Cerebellar cortex (tissue), 1 donor: ENCODE measurements around the gene GALR2.

Experiments used
- DNase-seq: peaks from one replicate; pipeline ENCODE4 v3.0.0-alpha.2; 2015; ENCODE audit warnings: low spot score

Gene GALR2

DNA sequence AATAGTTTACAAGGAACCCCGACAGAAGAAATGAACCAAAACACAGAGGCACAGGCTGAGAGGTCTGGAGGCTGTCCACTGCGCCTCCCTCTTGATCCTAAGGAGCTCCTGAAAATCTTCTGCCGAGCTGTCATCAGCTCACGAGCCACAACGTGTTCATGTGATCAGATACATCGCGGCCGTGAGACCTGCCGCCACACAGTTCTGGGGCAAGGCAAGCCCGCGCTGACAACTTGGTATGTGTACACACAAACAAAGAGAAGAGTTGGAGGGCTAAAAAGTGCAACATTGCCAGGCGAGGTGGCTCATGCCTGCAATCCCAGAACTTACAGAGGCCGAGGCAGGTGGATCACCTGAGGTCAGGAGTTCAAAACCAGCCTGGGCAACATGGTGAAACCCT, 21.4 kb downstream of the GALR2 start:
- DNase-seq = no peak

- DNase-seq = no peak
These were observed 23.2 kb downstream of the GALR2 start for GRCh38 chr17:76097716-76098295.

GRCh38 chr17:76102944-76103273, 28.3 kb downstream of the GALR2 start:
- DNase-seq = no peak

GRCh38 chr17:76103274-76104139, 28.9 kb downstream of the GALR2 start, which contains the start of gene EXOC7:
Gene EXOC7 (minus strand): TSS chr17:76103787. CDS start chr17:76103692, 95 bp downstream.
- peak; percentile 93 for DNase-seq

DNA sequence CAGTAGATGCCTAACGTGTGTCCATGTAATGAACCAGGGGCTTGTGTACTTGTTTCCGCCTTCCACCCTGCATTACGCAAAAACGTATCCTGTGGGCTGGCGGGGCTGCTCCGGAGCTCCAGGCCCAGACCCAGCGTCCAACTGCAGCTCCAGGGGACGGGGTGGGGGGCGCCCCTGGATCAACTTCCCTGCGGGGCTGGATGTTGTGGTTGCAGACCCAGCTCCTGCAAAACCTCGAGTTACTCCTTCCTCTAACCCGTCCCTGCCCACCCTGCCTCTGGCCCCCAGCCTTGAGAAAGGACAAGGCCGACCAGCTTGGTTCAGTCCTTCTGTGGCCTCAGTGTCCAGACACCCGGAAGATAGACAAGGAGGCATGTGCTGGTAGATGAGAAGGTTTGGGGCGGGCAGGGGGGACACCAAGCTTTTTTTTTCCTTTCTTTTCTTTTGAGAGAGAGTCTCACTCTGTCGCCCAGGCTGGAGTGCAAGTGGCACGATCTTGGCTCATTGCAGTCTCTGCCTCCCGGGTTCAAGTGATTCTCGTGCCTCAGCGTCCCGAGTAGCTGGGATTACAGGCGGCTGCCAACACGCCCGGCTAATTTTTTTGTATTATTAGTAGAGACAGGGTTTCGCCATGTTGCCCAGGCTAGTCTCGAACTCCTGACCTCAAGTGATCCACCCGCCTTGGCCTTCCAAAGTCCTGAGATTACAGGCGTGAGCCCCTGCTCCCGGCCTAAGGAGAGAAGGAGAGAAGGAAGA, 29.7 kb downstream of the GALR2 start:
- no peak for DNase-seq

DNA sequence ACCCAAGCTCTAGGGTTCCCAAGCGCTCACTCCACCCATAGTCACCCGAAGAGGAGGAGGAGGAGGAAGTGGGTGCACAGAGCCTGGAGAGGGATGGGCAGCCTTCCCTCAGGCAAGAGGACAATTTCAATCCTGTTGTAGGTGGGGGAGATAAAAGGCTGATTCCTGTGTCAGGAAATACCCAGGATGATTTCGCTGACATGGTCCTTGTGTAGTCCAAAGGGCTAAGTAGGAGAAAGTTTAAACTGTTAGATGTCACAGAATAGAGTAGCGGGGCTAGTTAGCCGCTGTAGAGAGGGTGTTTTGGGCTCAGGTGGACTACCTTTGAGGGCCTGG, 30.3 kb downstream of the GALR2 start:
- no peak for DNase-seq

DNA sequence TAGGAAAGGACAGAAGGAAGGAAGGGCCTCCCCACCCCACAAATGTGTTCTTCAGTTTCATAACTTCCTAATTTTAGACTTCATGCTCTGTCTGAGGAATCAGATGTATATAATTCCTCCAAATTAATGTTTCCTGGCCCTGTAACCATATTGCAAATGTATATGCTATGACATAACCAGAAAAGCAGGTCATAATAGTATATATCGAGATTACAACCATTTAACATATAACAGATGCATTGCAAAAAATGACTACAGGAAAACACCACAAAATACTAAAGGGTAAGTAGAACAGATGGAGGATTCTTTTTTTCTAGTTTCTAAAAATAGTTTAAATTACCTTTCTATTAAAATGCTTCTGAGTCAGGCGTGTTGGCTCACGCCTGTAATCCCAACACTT, 32.1 kb downstream of the GALR2 start:
- DNase-seq = peak; percentile 28

DNA sequence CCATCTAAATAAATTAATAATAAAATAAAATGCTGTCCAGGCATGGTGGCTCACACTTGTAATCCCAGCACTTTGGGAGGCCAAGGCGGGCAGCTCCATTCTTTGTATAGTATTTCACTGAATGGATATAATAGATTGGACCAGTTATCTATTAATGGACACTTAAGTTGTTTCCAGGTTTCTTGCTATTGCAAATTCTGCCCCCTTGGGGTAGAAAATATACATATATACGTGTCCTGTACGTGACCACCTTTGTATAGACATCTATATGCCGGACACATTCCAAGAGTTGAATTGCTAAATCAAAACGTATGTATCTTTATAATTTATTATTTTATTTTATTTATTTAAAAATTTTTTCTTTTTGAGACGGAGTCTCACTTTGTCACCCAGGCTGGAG, 32.9 kb downstream of the GALR2 start:
- DNase-seq = no peak

- no peak for DNase-seq
These were observed 37.4 kb downstream of the GALR2 start for GRCh38 chr17:76111956-76112355.

DNA sequence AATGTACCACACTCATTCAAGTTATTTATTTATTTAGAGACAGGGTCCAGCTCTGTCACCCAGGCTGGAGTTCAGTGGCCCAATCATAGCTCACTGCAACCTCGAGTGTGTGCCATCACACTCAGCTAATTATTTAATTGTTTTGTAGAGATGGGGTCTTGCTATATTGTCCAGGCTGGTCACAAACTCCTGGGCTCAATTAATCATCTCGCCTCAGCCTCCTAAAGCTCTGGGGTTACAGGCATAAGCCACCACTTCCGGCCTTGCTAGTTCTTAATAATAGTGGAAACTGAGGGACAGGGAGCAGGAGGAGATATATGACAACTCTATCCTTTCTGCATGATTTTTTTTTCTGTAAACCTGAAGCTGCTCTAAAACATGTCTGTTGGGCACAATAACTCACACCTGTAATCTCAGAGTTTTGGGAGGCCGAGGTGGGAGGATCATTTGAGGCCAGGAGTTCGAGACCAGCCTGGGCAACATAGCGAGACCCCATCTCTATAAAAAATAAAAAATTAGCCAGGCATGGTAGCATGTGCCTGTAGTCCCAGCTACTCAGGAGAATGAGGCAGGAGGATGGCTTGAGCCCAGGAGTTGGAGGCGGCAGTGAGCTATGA, 40.7 kb downstream of the GALR2 start:
- no peak for DNase-seq

GRCh38 chr17:76119409-76120371, 45.1 kb downstream of the GALR2 start:
- no peak for DNase-seq

DNA sequence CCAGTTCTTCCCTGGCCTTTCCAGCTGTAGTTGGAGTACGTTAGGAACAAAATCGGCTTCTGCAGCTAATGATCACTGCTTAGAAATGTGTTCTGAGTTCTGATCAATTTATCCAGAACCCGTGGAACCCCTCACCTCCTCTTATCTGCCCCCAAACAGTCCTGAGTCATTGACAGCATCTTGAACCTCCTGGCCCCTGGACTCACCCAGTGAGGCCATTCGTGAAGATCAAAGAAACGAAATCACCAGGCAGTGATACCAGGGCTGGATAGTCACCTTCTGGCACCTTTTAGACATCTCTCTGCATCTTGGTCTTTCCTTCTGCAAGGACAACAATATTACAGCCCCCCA, 46.1 kb downstream of the GALR2 start:
- no peak for DNase-seq

DNA sequence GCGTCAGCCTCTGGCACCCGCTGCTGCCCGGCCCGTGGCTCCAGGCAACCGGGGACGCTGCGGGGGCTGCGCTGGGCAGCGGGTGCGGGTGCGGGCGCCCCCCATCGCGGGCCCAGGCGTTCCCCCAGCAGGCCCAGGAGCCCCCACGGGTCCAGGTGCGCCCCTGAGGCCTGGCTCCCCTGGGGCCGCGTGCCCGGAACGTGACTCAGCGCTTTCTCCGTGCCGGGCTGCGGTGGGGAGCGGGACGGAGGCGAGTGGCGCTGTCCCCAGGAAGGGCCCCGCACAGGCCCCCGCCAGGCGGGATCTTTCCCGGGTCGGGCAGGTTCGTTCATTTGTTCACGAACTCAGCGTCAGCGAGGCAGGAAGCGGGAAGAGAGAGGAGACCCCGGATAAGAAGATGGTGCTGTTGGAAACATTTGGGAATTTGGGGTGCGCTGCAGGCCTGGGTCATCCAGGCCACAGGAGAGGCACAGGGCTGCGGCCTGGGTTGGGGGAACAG, 47.4 kb downstream of the GALR2 start:
- no peak for DNase-seq

DNA sequence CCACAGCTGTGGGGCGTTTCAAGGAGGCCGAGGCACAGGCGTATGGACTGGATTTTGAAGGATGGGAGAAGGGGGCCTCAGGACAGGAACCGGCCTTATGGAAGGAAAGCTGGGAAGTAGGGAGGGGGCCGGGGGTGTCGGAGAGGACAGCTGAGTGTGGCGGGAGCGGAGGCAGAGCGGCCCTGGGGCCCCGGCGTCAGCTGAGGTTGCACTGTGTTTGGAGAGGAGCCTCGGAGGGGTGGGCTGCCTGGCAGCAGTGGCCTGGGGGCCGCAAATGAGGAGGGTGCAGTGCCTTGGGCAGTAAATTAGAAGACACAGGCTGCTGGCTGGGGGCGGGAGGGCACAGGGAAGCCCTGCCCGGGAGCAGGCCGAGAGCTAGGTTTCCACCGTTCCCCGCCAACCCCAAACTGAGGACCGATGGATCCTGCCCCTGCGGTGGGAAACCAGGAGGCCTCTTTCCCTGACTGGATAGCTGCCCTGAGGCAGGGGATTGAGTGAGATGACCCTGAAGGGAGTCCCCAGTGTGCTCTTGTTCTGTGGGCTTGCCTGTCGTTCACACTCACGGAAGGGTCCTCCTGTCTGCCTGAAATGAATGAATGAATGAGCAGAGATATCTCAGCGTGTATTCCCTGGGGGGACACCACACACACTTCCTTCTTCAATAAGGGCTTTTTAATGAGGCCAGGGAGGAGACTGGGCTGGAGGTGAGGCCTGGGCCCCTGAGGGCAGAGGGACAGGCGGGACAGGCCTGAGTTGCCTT, 48.0 kb downstream of the GALR2 start:
- no peak for DNase-seq

DNA sequence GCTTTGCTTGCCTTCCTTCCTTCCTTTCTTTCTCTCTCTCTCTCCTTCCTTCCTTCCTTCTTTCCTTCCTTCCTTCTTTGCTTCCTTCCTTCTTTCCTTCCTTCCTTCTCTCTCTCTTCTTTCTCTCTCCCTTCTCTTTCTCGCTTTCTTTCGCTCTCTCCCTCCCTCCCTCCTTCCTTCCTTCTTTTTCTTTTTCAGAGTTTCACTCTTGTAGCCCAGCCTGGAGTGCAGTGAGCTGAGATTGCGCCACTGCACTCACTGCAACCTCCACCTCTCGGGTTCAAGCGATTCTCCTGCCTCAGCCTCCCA, 48.6 kb downstream of the GALR2 start:
- DNase-seq = no peak

DNA sequence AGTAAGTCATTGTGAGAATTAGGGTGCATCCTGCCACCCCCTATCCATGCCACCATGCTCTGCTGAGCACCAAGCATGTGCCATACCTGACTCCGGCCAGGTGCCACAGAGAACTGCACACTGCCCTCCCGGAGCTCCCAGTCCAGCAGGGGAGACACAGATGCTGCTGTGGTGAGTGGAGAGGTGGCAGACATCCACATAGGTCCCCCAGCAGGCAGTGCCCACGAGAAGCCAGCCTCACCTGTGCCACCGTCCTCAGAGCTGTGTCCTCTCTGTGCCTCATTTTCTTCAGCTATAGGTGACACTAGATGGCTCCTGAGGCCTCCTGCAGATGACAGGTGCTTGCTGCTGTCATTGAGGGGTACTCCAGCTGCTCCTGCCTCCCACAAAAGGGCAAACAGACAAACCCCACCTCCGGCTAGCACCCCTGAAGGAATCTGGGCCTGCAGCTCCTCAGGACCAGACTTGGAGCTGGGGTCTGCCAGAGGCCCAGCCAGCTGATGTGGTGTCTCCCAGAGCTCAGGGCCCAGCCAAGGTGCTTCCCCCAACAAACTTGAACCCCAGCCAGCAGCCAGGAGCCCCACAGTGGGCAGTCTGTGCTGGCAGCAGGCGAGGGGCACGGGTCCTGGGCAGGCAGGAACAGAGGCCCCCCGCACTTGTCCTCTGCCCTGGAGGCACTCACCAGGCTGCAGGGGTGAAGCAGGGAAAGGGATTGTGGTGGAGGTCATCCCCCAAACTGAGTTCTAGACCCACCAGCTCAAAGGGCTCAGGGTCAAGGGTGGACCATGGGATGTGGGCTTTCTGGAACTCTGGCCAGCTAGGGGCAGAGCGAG, 49.4 kb downstream of the GALR2 start:
- DNase-seq = no peak

- no peak for DNase-seq
These were observed 50.2 kb downstream of the GALR2 start for GRCh38 chr17:76124582-76125390.

- no peak for DNase-seq
These were observed 50.8 kb downstream of the GALR2 start for GRCh38 chr17:76125391-76125675.

DNA sequence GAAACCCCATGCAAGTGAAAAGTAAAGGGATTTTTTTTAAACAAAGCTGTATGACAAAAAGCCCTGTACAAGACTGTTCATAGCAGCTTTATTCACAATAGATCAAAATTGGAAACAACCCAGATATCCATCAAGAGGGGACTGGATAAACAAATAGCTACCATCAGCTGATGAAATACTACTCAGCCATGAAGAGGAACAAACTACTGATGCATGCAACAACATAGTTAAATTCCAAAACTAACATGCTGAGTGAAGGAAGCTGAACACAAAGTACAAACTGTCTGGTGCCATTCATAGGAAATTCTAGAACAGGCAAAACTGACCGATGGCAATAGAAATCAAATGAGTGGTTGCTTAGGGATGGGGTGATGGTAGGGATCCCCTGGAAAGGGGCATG, 51.3 kb downstream of the GALR2 start:
- DNase-seq = no peak
